Sigmoid colon (tissue), 4 donors: Measurements from ENCODE around the gene TNIK.

Source experiments
- EP300 ChIP-seq, 4 donors: sonication (generic); formaldehyde crosslinking; IDR thresholded peaks; one replicate each; pipeline ENCODE4 v1.6.1; 2017; ENCODE audit warnings: antibody characterized with exemption in 4 of 4
- POLR2A ChIP-seq, 2 donors: fragments of 450-650 bp; IDR thresholded peaks; one replicate each; pipeline ENCODE4 v1.6.1; 2016; ENCODE audit warnings: antibody characterized with exemption in 2 of 2, mild to moderate bottlenecking in 2 of 2, moderate library complexity in 2 of 2
- POLR2AphosphoS5 ChIP-seq, 4 donors: sonication (generic); formaldehyde crosslinking; IDR thresholded peaks; one replicate each; pipeline ENCODE4 v1.6.1; 2017; ENCODE audit warnings: antibody characterized with exemption in 4 of 4
- TF ChIP-seq, protein P1 (sequence below), 4 experiments: fragments of 450-650 bp in 3 of 4; fragments of 200-600 bp in 1 of 4; IDR thresholded peaks; one replicate each; pipeline ENCODE4 v1.5.1; 2016 to 2019; ENCODE audit warnings: antibody characterized with exemption in 4 of 4, mild to moderate bottlenecking in 3 of 4, moderate library complexity in 2 of 4

GRCh38 chr3:171377859-171378258 lies 82.3 kb downstream of the TNIK start:
- TF ChIP-seq, protein P1, sequence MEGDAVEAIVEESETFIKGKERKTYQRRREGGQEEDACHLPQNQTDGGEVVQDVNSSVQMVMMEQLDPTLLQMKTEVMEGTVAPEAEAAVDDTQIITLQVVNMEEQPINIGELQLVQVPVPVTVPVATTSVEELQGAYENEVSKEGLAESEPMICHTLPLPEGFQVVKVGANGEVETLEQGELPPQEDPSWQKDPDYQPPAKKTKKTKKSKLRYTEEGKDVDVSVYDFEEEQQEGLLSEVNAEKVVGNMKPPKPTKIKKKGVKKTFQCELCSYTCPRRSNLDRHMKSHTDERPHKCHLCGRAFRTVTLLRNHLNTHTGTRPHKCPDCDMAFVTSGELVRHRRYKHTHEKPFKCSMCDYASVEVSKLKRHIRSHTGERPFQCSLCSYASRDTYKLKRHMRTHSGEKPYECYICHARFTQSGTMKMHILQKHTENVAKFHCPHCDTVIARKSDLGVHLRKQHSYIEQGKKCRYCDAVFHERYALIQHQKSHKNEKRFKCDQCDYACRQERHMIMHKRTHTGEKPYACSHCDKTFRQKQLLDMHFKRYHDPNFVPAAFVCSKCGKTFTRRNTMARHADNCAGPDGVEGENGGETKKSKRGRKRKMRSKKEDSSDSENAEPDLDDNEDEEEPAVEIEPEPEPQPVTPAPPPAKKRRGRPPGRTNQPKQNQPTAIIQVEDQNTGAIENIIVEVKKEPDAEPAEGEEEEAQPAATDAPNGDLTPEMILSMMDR (IDR thresholded peaks at IDR 0.05): no peak
- TF ChIP-seq POLR2A (IDR thresholded peaks at IDR 0.05) (no peak), POLR2AphosphoS5 (IDR thresholded peaks at IDR 0.05) (no peak), EP300 (IDR thresholded peaks at IDR 0.05) (no peak)
